ENCODE measurements around the gene TFIP11. TPM values are rescaled to one million over a fixed set of nuclear protein-coding genes. Genes with fewer than 3 reads are reported as not detected.

The TFIP11 gene
- total RNA-seq, 2 donors from 2014 or later: 84.0 to 104 TPM

- H3K9me3 ChIP-seq (ENCODE audit: control insufficient read depth, low read length, poor library complexity, severe bottlenecking): no peaks in the 10 kb centered on the region
- Mint-ChIP-seq H3K36me3 (ENCODE audit: low read depth) (peaks cover 5% of the 10 kb centered on the region), H3K4me3 (no peak overlapping the region), H3K4me1 (peaks cover 22% of the 10 kb centered on the region), H3K27me3 (no peaks in the 10 kb centered on the region), H3K27ac (no peak overlapping the region)
- DNase-seq (no peak), ATAC-seq (no peak)
These were observed 2.3 kb upstream of the TFIP11 start for GRCh38 chr22:26514419-26515161.

- Mint-ChIP-seq H3K36me3 (ENCODE audit: low read depth) (peaks cover 10% of the 10 kb centered on the region), H3K27me3 (no peaks in the 10 kb centered on the region), H3K4me3 (no peak overlapping the region), H3K4me1 (peaks cover 28% of the 10 kb centered on the region), H3K27ac (peak overlapping the region; percentile 99)
- DNase-seq (no peak), ATAC-seq (no peak)
- H3K9me3 ChIP-seq (ENCODE audit: control insufficient read depth, low read length, poor library complexity, severe bottlenecking): no peaks in the 10 kb centered on the region
These were observed 1.6 kb upstream of the TFIP11 start for GRCh38 chr22:26513838-26514237.

GRCh38 chr22:26508148-26508547, 4.1 kb downstream of the TFIP11 start:
- Mint-ChIP-seq H3K36me3 (ENCODE audit: low read depth) (peaks cover 16% of the 10 kb centered on the region), H3K4me1 (peaks cover 31% of the 10 kb centered on the region), H3K4me3 (no peak overlapping the region), H3K27ac (no peak overlapping the region), H3K27me3 (no peaks in the 10 kb centered on the region)
- no peaks in the 10 kb centered on the region for H3K9me3 ChIP-seq (ENCODE audit: control insufficient read depth, low read length, poor library complexity, severe bottlenecking)
- ATAC-seq (no peak), DNase-seq (no peak)

- Mint-ChIP-seq H3K4me3 (no peak overlapping the region), H3K27ac (peak overlapping the region; percentile 81), H3K27me3 (no peaks in the 10 kb centered on the region), H3K4me1 (peaks cover 17% of the 10 kb centered on the region), H3K36me3 (ENCODE audit: low read depth) (peaks cover 10% of the 10 kb centered on the region)
- DNase-seq (no peak), ATAC-seq (no peak)
- no peaks in the 10 kb centered on the region for H3K9me3 ChIP-seq (ENCODE audit: control insufficient read depth, low read length, poor library complexity, severe bottlenecking)
These were observed 8.5 kb downstream of the TFIP11 start for GRCh38 chr22:26503758-26504157.

DNA sequence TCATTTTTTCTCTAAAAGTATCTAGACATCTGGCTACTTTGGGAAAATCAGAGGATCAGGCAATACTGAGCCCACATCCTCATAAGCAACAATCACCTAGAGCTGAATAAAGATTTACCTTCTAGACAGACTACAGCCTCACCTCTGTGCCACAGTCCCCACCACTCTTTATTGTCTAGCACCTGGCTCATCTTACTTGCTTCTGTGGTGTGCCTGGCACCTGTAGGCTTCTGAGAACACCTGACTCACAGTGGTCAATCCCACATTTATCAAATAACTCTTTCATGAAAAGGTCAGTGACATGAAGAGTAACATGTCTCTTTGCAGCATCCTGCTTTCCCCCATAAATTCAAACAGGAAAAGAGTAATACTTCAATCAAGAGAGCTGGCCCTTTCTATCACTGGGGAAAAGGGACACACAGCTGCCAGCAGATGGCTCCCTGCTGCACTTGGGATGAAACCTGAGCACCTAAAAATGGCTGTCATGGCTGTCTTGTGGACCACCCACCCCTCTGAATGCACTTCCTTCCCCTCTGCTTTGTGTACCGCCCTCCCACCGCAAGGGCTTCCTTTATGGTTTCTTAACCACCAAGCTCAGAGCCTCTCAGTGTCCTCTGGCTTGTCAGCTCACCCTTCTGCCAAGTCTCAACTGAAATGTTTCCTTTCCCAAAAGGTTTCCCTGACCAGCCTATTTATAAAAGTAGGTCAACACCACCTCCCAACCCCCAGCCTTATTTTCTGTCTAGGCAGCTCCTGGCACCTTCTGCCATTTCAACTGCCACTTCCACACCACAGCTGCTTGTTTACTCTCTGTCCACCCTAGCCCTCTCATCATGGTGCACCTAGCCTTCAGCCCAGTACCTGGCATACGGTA, 9.3 kb downstream of the TFIP11 start:
- peak; percentile 30 to 39 (median 30) for DNase-seq
- Mint-ChIP-seq H3K27ac (peak overlapping the region; percentile 81), H3K4me1 (peaks cover 17% of the 10 kb centered on the region), H3K4me3 (peak overlapping the region; percentile 80), H3K27me3 (no peaks in the 10 kb centered on the region), H3K36me3 (ENCODE audit: low read depth) (peaks cover 10% of the 10 kb centered on the region)
- ATAC-seq: peak; percentile 93
- no peaks in the 10 kb centered on the region for H3K9me3 ChIP-seq (ENCODE audit: control insufficient read depth, low read length, poor library complexity, severe bottlenecking)

DNA sequence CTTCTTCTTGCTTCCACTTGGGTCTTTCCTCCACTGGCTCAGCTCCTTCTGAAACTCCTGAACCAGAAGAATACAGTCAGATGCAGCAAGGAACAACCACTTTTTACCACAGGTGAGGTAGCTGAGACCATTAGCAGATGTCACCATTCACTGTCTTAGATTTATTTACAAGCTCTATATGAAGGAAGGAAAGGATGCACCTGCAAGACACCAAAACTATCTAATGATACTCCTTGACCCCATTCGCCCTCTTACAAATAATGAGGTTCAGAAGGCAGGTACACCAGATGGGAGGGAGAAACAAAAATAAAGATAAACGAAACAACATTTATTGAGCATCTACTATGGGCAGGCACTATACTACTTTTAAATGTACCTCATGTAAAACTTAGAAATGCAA, 10.3 kb downstream of the TFIP11 start:
- H3K4me3 Mint-ChIP-seq: no peak overlapping the region
- H3K27ac Mint-ChIP-seq: no peak overlapping the region
- no peaks in the 10 kb centered on the region for H3K9me3 ChIP-seq (ENCODE audit: control insufficient read depth, low read length, poor library complexity, severe bottlenecking)
- ATAC-seq (no peak), DNase-seq (no peak)
- no peaks in the 10 kb centered on the region for H3K27me3 Mint-ChIP-seq
- H3K36me3 Mint-ChIP-seq (ENCODE audit: low read depth): peaks cover 13% of the 10 kb centered on the region
- peaks cover 17% of the 10 kb centered on the region for H3K4me1 Mint-ChIP-seq

DNA sequence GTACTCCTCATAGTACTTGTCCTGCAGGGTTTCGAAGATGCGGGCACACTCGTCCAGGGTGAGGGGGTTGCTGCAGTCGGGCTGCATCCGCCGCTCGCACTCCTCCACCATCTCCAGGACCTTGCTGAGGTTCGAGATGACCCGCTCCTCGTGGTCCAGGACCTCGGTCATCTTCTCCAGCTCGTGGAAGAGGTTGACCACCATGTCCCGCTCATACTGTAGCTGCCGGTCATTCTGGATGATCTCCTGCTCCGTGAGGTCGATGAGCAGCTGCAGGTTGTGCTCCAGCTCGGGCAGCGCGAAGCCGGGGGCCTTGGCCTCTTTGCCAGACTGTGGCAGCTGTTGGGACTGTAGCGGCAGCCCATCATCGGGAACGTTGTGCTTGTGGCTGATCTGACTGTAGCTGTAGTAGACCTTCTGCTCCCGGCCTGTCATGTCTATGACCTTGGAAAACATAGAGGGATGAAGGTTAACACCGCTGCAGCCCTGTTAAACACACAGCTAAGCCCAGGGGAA, 13.0 kb downstream of the TFIP11 start:
- Mint-ChIP-seq H3K36me3 (ENCODE audit: low read depth) (peaks cover 12% of the 10 kb centered on the region), H3K4me3 (no peak overlapping the region), H3K27ac (peak overlapping the region; percentile 63), H3K27me3 (no peaks in the 10 kb centered on the region), H3K4me1 (peaks cover 14% of the 10 kb centered on the region)
- DNase-seq: no peak
- ATAC-seq: no peak
- no peaks in the 10 kb centered on the region for H3K9me3 ChIP-seq (ENCODE audit: control insufficient read depth, low read length, poor library complexity, severe bottlenecking)

DNA sequence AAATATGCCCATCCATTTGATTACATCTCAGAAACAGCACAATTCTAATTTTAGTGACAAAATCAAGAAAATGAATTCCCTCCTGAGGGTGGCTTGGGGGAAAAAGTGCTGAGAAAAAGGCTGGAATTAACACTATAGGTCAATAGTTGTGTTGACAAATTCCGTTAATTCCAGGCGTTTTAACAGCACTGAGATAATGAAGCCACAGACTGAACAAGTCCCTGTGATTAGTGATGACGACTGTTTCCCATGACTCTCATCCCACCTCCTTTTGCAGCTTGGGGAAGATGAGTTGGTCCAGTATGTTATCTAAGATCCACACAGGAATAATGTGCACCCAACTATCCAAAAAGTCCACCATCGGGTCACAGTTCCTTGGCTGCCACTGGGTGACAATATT, 15.8 kb downstream of the TFIP11 start:
- peaks cover 5% of the 10 kb centered on the region for H3K36me3 Mint-ChIP-seq (ENCODE audit: low read depth)
- H3K9me3 ChIP-seq (ENCODE audit: control insufficient read depth, low read length, poor library complexity, severe bottlenecking): no peaks in the 10 kb centered on the region
- DNase-seq (no peak), ATAC-seq (no peak)
- no peaks in the 10 kb centered on the region for H3K27me3 Mint-ChIP-seq
- no peak overlapping the region for H3K4me3 Mint-ChIP-seq
- peak overlapping the region; percentile 63 for H3K27ac Mint-ChIP-seq
- H3K4me1 Mint-ChIP-seq: no peaks in the 10 kb centered on the region

DNA sequence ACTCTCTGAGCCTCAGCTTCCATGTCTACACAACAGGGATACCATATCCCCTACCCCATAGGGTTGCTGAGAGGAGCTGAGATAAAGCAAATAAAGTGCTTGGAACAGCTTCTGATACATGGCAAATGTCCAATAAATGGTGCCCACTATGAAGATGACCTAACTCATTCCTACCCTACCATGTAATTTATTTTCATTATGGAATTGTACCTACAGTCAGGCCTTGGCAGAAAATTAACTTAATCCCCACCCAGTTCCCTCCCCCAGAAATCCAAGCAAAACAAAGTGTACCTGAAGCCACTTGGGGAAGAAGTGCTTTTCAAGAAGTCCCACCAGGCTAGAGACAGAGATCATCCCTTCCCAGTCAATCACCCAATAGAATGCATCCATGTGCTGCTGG, 17.8 kb downstream of the TFIP11 start:
- peaks cover 9% of the 10 kb centered on the region for H3K36me3 Mint-ChIP-seq (ENCODE audit: low read depth)
- H3K9me3 ChIP-seq (ENCODE audit: control insufficient read depth, low read length, poor library complexity, severe bottlenecking): no peaks in the 10 kb centered on the region
- no peak for ATAC-seq
- no peak for DNase-seq
- H3K4me1 Mint-ChIP-seq: no peaks in the 10 kb centered on the region
- H3K27me3 Mint-ChIP-seq: no peaks in the 10 kb centered on the region
- H3K27ac Mint-ChIP-seq: peak overlapping the region; percentile 21
- no peak overlapping the region for H3K4me3 Mint-ChIP-seq

- Mint-ChIP-seq H3K4me3 (no peak overlapping the region), H3K4me1 (no peaks in the 10 kb centered on the region), H3K27ac (no peak overlapping the region), H3K27me3 (no peaks in the 10 kb centered on the region), H3K36me3 (ENCODE audit: low read depth) (peaks cover 12% of the 10 kb centered on the region)
- ATAC-seq (no peak), DNase-seq (no peak)
- H3K9me3 ChIP-seq (ENCODE audit: control insufficient read depth, low read length, poor library complexity, severe bottlenecking): no peaks in the 10 kb centered on the region
These were observed 20.1 kb downstream of the TFIP11 start for GRCh38 chr22:26492220-26492619.

- no peaks in the 10 kb centered on the region for H3K9me3 ChIP-seq (ENCODE audit: control insufficient read depth, low read length, poor library complexity, severe bottlenecking)
- no peak for ATAC-seq
These were observed 22.7 kb downstream of the TFIP11 start for GRCh38 chr22:26489447-26490036.

GRCh38 chr22:26487996-26488395, 24.3 kb downstream of the TFIP11 start:
- Mint-ChIP-seq H3K4me3 (no peak overlapping the region), H3K4me1 (peaks cover 21% of the 10 kb centered on the region), H3K36me3 (ENCODE audit: low read depth) (peaks cover 7% of the 10 kb centered on the region), H3K27me3 (no peaks in the 10 kb centered on the region), H3K27ac (peak overlapping the region; percentile 92)
- no peak for DNase-seq
- H3K9me3 ChIP-seq (ENCODE audit: control insufficient read depth, low read length, poor library complexity, severe bottlenecking): no peaks in the 10 kb centered on the region
- ATAC-seq: no peak

More at GRCh38 chr22:26489447-26490036, 22.7 kb downstream of the TFIP11 start:
- peak overlapping the region; percentile 92 for H3K27ac Mint-ChIP-seq
- DNase-seq: no peak
- H3K36me3 Mint-ChIP-seq (ENCODE audit: low read depth): peaks cover 7% of the 10 kb centered on the region
- H3K4me3 Mint-ChIP-seq: no peak overlapping the region
- no peaks in the 10 kb centered on the region for H3K27me3 Mint-ChIP-seq
- H3K4me1 Mint-ChIP-seq: peaks cover 11% of the 10 kb centered on the region

DNA sequence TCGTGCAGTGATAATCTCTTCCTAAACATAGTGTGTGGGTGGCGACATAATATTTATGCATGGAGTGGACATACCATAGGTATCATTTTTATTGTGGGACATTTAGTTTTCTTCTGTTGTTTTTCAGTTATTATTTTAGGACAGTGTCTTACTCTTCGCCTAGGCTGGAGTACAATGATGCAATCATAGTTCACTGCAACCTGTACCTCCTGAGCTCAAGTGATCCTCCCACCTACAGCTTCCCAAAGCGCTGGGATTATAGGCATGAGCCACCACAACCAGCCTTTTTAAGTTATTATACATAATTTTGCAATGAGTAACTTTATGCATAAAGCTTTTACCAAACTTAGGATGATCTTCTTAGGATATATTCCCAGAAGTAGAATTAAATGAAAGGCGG, 25.9 kb downstream of the TFIP11 start:
- peaks cover 9% of the 10 kb centered on the region for H3K36me3 Mint-ChIP-seq (ENCODE audit: low read depth)
- H3K4me3 Mint-ChIP-seq: peak overlapping the region; percentile 55
- no peak for DNase-seq
- ATAC-seq: no peak
- no peaks in the 10 kb centered on the region for H3K9me3 ChIP-seq (ENCODE audit: control insufficient read depth, low read length, poor library complexity, severe bottlenecking)
- no peak overlapping the region for H3K27ac Mint-ChIP-seq
- H3K27me3 Mint-ChIP-seq: no peaks in the 10 kb centered on the region
- peaks cover 35% of the 10 kb centered on the region for H3K4me1 Mint-ChIP-seq

Measured in T-helper 17 cell (primary cell).